ENCODE data around the gene STING1. TPM values are rescaled to one million over a fixed set of nuclear protein-coding genes. Genes with fewer than 3 reads are reported as not detected.

Gene STING1
- total and polyA plus RNA-seq, 2 of the 13 experiments (the other 11 are each of a cell fraction or from before 2014, with no cell fraction given): 1.3 to 4.4 TPM

DNA sequence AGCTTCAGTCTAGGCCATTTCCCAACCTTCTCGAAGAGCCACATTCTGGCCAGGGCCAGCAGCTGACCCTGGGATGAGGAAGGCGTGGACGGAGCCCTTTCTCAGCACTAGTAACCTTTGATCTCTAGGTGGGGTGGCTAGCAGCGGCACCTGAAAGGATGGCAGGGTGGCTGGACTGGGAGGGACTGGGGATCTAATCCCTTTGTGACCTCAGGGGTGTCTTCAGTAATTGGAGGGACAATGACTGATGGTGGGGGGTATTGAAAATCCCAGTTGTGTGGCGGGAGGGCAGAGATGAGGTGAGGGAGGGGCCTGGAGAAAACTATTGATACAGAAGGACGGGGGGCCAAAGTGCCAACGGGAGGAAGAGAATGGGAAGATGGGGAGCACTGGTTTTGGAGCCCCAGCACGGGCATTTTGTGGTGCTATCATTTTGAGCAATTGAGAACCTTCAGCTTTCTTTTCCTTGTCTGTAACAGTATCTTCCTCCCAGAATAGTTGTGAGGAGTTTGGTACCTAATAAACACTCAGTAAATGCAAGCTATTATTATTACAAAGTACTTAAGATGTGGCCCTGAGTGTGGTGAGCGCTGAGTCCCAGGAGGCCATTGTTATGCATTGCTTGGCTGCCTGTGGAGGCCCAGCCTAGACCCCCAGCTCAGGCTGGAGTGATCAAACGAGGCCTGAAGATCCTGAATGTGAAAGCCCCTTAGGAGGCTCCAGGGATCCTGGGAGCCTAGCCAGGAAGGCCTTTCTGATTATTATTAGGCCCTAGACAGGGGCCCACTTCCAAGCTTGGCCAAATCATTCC is 41.3 kb upstream of the STING1 start (continued):
- no peak for TF ChIP-seq TP53 (CRISPR knock-in tag; conservative IDR thresholded peaks at IDR 0.05)
- TF ChIP-seq, protein P1, sequence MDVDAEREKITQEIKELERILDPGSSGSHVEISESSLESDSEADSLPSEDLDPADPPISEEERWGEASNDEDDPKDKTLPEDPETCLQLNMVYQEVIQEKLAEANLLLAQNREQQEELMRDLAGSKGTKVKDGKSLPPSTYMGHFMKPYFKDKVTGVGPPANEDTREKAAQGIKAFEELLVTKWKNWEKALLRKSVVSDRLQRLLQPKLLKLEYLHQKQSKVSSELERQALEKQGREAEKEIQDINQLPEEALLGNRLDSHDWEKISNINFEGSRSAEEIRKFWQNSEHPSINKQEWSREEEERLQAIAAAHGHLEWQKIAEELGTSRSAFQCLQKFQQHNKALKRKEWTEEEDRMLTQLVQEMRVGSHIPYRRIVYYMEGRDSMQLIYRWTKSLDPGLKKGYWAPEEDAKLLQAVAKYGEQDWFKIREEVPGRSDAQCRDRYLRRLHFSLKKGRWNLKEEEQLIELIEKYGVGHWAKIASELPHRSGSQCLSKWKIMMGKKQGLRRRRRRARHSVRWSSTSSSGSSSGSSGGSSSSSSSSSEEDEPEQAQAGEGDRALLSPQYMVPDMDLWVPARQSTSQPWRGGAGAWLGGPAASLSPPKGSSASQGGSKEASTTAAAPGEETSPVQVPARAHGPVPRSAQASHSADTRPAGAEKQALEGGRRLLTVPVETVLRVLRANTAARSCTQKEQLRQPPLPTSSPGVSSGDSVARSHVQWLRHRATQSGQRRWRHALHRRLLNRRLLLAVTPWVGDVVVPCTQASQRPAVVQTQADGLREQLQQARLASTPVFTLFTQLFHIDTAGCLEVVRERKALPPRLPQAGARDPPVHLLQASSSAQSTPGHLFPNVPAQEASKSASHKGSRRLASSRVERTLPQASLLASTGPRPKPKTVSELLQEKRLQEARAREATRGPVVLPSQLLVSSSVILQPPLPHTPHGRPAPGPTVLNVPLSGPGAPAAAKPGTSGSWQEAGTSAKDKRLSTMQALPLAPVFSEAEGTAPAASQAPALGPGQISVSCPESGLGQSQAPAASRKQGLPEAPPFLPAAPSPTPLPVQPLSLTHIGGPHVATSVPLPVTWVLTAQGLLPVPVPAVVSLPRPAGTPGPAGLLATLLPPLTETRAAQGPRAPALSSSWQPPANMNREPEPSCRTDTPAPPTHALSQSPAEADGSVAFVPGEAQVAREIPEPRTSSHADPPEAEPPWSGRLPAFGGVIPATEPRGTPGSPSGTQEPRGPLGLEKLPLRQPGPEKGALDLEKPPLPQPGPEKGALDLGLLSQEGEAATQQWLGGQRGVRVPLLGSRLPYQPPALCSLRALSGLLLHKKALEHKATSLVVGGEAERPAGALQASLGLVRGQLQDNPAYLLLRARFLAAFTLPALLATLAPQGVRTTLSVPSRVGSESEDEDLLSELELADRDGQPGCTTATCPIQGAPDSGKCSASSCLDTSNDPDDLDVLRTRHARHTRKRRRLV (CRISPR knock-in tag; IDR thresholded peaks at IDR 0.05): no peak
- TF ChIP-seq ATM (IDR thresholded peaks at IDR 0.05; ENCODE audit: borderline replicate concordance): no peak
- no peak for TF ChIP-seq ZNF253 (CRISPR knock-in tag; IDR thresholded peaks at IDR 0.05; ENCODE audit: borderline replicate concordance)
- TF ChIP-seq, protein P2, sequence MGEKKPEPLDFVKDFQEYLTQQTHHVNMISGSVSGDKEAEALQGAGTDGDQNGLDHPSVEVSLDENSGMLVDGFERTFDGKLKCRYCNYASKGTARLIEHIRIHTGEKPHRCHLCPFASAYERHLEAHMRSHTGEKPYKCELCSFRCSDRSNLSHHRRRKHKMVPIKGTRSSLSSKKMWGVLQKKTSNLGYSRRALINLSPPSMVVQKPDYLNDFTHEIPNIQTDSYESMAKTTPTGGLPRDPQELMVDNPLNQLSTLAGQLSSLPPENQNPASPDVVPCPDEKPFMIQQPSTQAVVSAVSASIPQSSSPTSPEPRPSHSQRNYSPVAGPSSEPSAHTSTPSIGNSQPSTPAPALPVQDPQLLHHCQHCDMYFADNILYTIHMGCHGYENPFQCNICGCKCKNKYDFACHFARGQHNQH (CRISPR knock-in tag; IDR thresholded peaks at IDR 0.05): peak; percentile 13; the same call in 1 of the 2 replicates
- no peak for TF ChIP-seq ZNF232 (CRISPR knock-in tag; IDR thresholded peaks at IDR 0.05; ENCODE audit: borderline replicate concordance)
- no peak for TF ChIP-seq CCDC6 (CRISPR knock-in tag; IDR thresholded peaks at IDR 0.05)
- TF ChIP-seq, protein P3, sequence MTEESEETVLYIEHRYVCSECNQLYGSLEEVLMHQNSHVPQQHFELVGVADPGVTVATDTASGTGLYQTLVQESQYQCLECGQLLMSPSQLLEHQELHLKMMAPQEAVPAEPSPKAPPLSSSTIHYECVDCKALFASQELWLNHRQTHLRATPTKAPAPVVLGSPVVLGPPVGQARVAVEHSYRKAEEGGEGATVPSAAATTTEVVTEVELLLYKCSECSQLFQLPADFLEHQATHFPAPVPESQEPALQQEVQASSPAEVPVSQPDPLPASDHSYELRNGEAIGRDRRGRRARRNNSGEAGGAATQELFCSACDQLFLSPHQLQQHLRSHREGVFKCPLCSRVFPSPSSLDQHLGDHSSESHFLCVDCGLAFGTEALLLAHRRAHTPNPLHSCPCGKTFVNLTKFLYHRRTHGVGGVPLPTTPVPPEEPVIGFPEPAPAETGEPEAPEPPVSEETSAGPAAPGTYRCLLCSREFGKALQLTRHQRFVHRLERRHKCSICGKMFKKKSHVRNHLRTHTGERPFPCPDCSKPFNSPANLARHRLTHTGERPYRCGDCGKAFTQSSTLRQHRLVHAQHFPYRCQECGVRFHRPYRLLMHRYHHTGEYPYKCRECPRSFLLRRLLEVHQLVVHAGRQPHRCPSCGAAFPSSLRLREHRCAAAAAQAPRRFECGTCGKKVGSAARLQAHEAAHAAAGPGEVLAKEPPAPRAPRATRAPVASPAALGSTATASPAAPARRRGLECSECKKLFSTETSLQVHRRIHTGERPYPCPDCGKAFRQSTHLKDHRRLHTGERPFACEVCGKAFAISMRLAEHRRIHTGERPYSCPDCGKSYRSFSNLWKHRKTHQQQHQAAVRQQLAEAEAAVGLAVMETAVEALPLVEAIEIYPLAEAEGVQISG (CRISPR knock-in tag; IDR thresholded peaks at IDR 0.05): 0 out of 2 replicates have a peak, but pooled peaks have one; percentile 21
- TF ChIP-seq, protein P4, sequence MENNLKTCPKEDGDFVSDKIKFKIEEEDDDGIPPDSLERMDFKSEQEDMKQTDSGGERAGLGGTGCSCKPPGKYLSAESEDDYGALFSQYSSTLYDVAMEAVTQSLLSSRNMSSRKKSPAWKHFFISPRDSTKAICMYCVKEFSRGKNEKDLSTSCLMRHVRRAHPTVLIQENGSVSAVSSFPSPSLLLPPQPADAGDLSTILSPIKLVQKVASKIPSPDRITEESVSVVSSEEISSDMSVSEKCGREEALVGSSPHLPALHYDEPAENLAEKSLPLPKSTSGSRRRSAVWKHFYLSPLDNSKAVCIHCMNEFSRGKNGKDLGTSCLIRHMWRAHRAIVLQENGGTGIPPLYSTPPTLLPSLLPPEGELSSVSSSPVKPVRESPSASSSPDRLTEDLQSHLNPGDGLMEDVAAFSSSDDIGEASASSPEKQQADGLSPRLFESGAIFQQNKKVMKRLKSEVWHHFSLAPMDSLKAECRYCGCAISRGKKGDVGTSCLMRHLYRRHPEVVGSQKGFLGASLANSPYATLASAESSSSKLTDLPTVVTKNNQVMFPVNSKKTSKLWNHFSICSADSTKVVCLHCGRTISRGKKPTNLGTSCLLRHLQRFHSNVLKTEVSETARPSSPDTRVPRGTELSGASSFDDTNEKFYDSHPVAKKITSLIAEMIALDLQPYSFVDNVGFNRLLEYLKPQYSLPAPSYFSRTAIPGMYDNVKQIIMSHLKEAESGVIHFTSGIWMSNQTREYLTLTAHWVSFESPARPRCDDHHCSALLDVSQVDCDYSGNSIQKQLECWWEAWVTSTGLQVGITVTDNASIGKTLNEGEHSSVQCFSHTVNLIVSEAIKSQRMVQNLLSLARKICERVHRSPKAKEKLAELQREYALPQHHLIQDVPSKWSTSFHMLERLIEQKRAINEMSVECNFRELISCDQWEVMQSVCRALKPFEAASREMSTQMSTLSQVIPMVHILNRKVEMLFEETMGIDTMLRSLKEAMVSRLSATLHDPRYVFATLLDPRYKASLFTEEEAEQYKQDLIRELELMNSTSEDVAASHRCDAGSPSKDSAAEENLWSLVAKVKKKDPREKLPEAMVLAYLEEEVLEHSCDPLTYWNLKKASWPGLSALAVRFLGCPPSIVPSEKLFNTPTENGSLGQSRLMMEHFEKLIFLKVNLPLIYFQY (CRISPR knock-in tag; IDR thresholded peaks at IDR 0.05; ENCODE audit: borderline replicate concordance): no peak
- no peak for TF ChIP-seq RFX1 (IDR thresholded peaks at IDR 0.05)
- TF ChIP-seq DPF2 (CRISPR knock-in tag; IDR thresholded peaks at IDR 0.05; ENCODE audit: borderline replicate concordance, low read depth): no peak
- no peak for TF ChIP-seq ZNF572 (CRISPR knock-in tag; IDR thresholded peaks at IDR 0.05)
- TF ChIP-seq ZNF777 (CRISPR knock-in tag; IDR thresholded peaks at IDR 0.05): no peak
- TF ChIP-seq SOX13 (IDR thresholded peaks at IDR 0.05): no peak
- peak in 1 of 2 experiments; percentile 57; a peak in 1 of 4 replicates for TF ChIP-seq SOX13 (CRISPR knock-in tag; conservative IDR thresholded peaks at IDR 0.05 in 1 of 2, IDR thresholded peaks at IDR 0.05 in 1 of 2)
- TF ChIP-seq POLR2A (IDR thresholded peaks at IDR 0.05; ENCODE audit: insufficient read depth in 1 of 2, low read depth in 2 of 2, low read length in 2 of 2): no peak
- TF ChIP-seq ZNF317 (CRISPR knock-in tag; IDR thresholded peaks at IDR 0.05): no peak

Data from HepG2 (cell line).